Pancreas (tissue), 10 donors: ENCODE results near the gene PALS2. TPM values are rescaled to one million over a fixed set of nuclear protein-coding genes. Genes with fewer than 3 reads are reported as not detected.

Source experiments
- ATAC-seq, 4 donors: fragments of 200-7000 bp; cut with Tn5 transposase; one replicate each; pipeline versions ENCODE4 v1.8.0 to v1.9.1; 2020; ENCODE audit warnings: mild to moderate bottlenecking in 4 of 4, moderate library complexity in 4 of 4
- DNase-seq, 6 donors: peaks; one replicate each; pipeline ENCODE4 v3.0.0-alpha.2; 2020
- FAIRE-seq: peaks from 2 replicates; lab custom pipeline; 2012; peaks lifted over from hg19 to GRCh38; lab: Jason Lieb, UNC
- H3K27ac ChIP-seq, 4 donors: fragments of 200-600 bp; sonication (generic); 1 replicate in 3 of 4; 2 replicates in 1 of 4; pipeline versions ENCODE4 v1.5.0 to v1.8.0; 2020
- H3K27me3 ChIP-seq, 4 donors: fragments of 200-600 bp; one replicate each; pipeline ENCODE4 v1.8.0; 2021
- H3K36me3 ChIP-seq, 3 donors: fragments of 200-600 bp; sonication (generic) in 1 of 3; one replicate each; pipeline versions ENCODE4 v1.5.0 to v1.8.0; 2020 to 2021
- H3K4me1 ChIP-seq, 3 donors: fragments of 200-600 bp; one replicate each; pipeline ENCODE4 v1.8.0; 2021
- H3K4me3 ChIP-seq, 4 donors: fragments of 200-600 bp; sonication (generic) in 2 of 4; one replicate each; pipeline versions ENCODE4 v1.5.0 to v1.8.0; 2020 to 2021
- H3K9me3 ChIP-seq, 4 donors: fragments of 200-600 bp; one replicate each; pipeline ENCODE4 v1.8.0; 2021
- CTCF ChIP-seq, 4 donors: fragments of 200-600 bp; sonication (generic) in 3 of 4; IDR thresholded peaks; one replicate each; pipeline versions ENCODE4 v1.5.0 to v1.8.0; 2021; ENCODE audit warnings: antibody characterized with exemption in 4 of 4
- WGBS, 2 donors: extraction: QIAGEN DNeasy Blood & Tissue Kit; methylation state at CpG; one replicate each; pipeline ENCODE4 v1.1.7; 2013; 5-methylcytosine and 5-hydroxymethylcytosine counted together
- intact Hi-C, 3 donors: fragments of 100-400 bp; cut with DNase I; formaldehyde crosslinking; loops; one replicate each; pipeline versions ENCODE4 v1.11.1 to v1.14.2; 2022
- polyA plus RNA-seq, 2 donors: library from polyadenylated mRNA; stranded (reverse); fragments of 200-250 nt; gene quantifications; one replicate each; pipeline ENCODE4 v1.2.3, GENCODE V29; 2013
- total RNA-seq, 6 donors: library from RNA; stranded (reverse); fragmentation: NEBNext Ultra II Directional in 4 of 6; extraction: Animal tissue kit (Norgen Biotek cat#: 25700) in 4 of 6; gene quantifications; one replicate each; pipeline versions ENCODE4 v1.2.1 to v1.2.4, GENCODE V29; 2021 to 2023
- donor health status: healthy with polysubstance abuse.
- donor health status: DM: no; HTN: no; CAD: no; lungs with moderate emphysema.
- donor health status: DM: no; HTN: no; CAD: no.
- donor health status: control.
- donor health status: control.
- donor health status: Bipolar disorder and iron deficiency.
- donor health status: DM: yes; HTN: yes; CAD: no.
- donor health status: DM: no; HTN: no; CAD: no.
- donor health status: DM: no; HTN: no; CAD: no.
- donor health status: DM: yes; HTN: yes; CAD: no.

The PALS2 gene
- total and polyA plus RNA-seq, 8 donors, result 4.1 to 36.7 (median 29.7) TPM

GRCh38 chr7:24573554-24574338 is 494 bp downstream of the PALS2 start:
- TF ChIP-seq CTCF (IDR thresholded peaks at IDR 0.05), result no peak
- intact Hi-C loops, result no loop called here
- peak overlapping the region; percentile 72 to 93 (median 88) for H3K27ac ChIP-seq
- ATAC-seq (peak; percentile 21 to 46 (median 41)), DNase-seq (peak; percentile 42 to 86 (median 62)), FAIRE-seq (no peak)
- H3K9me3 ChIP-seq, result no peaks in the 10 kb centered on the region
- 1% methylated on average over 71 to 101 of the region's 101 CpGs for WGBS, 2 donors
- H3K4me1 ChIP-seq, result peaks cover 9 to 16% (median 12%) of the 10 kb centered on the region in 3 donors
- H3K36me3 ChIP-seq, result no peaks in the 10 kb centered on the region
- H3K27me3 ChIP-seq, result no peaks in the 10 kb centered on the region
- peak overlapping the region; percentile 43 to 86 (median 79) for H3K4me3 ChIP-seq

GRCh38 chr7:24574386-24574785 is 1.1 kb downstream of the PALS2 start:
- WGBS, 2 donors, result 3 to 4% methylated on average over 11 of the region's 11 CpGs
- intact Hi-C loops, result no loop called here
- DNase-seq (no peak), FAIRE-seq (no peak), ATAC-seq (peak in 2 of 4 donors; percentile 5 to 6)
- peaks cover 12 to 21% (median 16%) of the 10 kb centered on the region in 3 donors for H3K4me1 ChIP-seq
- peak overlapping the region; percentile 72 to 89 (median 80) for H3K27ac ChIP-seq
- no peaks in the 10 kb centered on the region for H3K36me3 ChIP-seq
- peak overlapping the region; percentile 43 to 86 (median 79) for H3K4me3 ChIP-seq
- H3K27me3 ChIP-seq, result no peaks in the 10 kb centered on the region
- H3K9me3 ChIP-seq, result no peaks in the 10 kb centered on the region
- TF ChIP-seq CTCF (IDR thresholded peaks at IDR 0.05), result no peak

- 24 to 36% methylated on average over 4 of the region's 4 CpGs for WGBS, 2 donors
- Histone ChIP-seq H3K27me3 (no peaks in the 10 kb centered on the region), H3K9me3 (no peaks in the 10 kb centered on the region), H3K4me3 (peak overlapping the region in 3 of 4 donors; percentile 1 to 79 (median 79)), H3K4me1 (peaks cover 12 to 23% (median 19%) of the 10 kb centered on the region in 3 donors), H3K27ac (peak overlapping the region in 2 of 4 donors; percentile 88 to 89), H3K36me3 (no peaks in the 10 kb centered on the region)
- ATAC-seq (no peak), FAIRE-seq (no peak), DNase-seq (no peak)
- intact Hi-C loops, result no loop called here
- TF ChIP-seq CTCF (IDR thresholded peaks at IDR 0.05), result no peak
Measured at GRCh38 chr7:24574950-24575349, 1.7 kb downstream of the PALS2 start.

GRCh38 chr7:24576171-24577025 is 3.1 kb downstream of the PALS2 start:
- Histone ChIP-seq H3K27ac (no peak overlapping the region), H3K9me3 (no peaks in the 10 kb centered on the region), H3K27me3 (no peaks in the 10 kb centered on the region), H3K4me3 (no peak overlapping the region), H3K4me1 (peaks cover 12 to 28% (median 27%) of the 10 kb centered on the region in 3 donors), H3K36me3 (no peaks in the 10 kb centered on the region)
- ATAC-seq (peak in 3 of 4 donors; percentile 20 to 36 (median 34)), FAIRE-seq (peak; percentile 91), DNase-seq (peak in 3 of 6 donors; percentile 24 to 43 (median 34))
- WGBS, 2 donors, result 14% methylated on average over 2 of the region's 2 CpGs
- intact Hi-C loops, result no loop called here
- peak; percentile 23 to 52 (median 43) for TF ChIP-seq CTCF (IDR thresholded peaks at IDR 0.05)
